ENCODE measurements around the gene CHST8. TPM values are rescaled to one million over a fixed set of nuclear protein-coding genes. Genes with fewer than 3 reads are reported as not detected.

The CHST8 gene
- total and polyA plus RNA-seq, 2 experiments from 2014 or later = 9.3 to 38.2 TPM

DNA sequence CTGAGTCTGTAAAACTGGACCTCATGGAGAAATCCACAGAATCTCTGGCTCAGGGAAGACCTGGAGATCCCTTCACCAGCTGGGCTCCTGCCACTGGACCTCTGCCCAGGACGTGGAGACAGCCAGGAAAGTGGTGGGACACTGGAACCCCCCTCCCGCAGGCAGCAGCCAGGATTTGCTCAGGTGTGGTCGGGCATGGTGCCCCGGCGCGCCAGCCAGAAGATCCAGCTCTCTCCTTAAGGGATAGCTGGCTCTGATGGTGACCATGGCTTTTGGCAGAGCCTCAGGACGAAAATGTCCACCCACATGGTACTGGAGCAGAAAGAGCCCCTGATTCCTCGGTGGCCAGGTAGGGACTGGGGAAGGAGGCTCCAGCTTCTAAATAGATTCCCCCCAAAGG lies 148.4 kb downstream of the CHST8 start (continued):
- TF ChIP-seq, protein P1, sequence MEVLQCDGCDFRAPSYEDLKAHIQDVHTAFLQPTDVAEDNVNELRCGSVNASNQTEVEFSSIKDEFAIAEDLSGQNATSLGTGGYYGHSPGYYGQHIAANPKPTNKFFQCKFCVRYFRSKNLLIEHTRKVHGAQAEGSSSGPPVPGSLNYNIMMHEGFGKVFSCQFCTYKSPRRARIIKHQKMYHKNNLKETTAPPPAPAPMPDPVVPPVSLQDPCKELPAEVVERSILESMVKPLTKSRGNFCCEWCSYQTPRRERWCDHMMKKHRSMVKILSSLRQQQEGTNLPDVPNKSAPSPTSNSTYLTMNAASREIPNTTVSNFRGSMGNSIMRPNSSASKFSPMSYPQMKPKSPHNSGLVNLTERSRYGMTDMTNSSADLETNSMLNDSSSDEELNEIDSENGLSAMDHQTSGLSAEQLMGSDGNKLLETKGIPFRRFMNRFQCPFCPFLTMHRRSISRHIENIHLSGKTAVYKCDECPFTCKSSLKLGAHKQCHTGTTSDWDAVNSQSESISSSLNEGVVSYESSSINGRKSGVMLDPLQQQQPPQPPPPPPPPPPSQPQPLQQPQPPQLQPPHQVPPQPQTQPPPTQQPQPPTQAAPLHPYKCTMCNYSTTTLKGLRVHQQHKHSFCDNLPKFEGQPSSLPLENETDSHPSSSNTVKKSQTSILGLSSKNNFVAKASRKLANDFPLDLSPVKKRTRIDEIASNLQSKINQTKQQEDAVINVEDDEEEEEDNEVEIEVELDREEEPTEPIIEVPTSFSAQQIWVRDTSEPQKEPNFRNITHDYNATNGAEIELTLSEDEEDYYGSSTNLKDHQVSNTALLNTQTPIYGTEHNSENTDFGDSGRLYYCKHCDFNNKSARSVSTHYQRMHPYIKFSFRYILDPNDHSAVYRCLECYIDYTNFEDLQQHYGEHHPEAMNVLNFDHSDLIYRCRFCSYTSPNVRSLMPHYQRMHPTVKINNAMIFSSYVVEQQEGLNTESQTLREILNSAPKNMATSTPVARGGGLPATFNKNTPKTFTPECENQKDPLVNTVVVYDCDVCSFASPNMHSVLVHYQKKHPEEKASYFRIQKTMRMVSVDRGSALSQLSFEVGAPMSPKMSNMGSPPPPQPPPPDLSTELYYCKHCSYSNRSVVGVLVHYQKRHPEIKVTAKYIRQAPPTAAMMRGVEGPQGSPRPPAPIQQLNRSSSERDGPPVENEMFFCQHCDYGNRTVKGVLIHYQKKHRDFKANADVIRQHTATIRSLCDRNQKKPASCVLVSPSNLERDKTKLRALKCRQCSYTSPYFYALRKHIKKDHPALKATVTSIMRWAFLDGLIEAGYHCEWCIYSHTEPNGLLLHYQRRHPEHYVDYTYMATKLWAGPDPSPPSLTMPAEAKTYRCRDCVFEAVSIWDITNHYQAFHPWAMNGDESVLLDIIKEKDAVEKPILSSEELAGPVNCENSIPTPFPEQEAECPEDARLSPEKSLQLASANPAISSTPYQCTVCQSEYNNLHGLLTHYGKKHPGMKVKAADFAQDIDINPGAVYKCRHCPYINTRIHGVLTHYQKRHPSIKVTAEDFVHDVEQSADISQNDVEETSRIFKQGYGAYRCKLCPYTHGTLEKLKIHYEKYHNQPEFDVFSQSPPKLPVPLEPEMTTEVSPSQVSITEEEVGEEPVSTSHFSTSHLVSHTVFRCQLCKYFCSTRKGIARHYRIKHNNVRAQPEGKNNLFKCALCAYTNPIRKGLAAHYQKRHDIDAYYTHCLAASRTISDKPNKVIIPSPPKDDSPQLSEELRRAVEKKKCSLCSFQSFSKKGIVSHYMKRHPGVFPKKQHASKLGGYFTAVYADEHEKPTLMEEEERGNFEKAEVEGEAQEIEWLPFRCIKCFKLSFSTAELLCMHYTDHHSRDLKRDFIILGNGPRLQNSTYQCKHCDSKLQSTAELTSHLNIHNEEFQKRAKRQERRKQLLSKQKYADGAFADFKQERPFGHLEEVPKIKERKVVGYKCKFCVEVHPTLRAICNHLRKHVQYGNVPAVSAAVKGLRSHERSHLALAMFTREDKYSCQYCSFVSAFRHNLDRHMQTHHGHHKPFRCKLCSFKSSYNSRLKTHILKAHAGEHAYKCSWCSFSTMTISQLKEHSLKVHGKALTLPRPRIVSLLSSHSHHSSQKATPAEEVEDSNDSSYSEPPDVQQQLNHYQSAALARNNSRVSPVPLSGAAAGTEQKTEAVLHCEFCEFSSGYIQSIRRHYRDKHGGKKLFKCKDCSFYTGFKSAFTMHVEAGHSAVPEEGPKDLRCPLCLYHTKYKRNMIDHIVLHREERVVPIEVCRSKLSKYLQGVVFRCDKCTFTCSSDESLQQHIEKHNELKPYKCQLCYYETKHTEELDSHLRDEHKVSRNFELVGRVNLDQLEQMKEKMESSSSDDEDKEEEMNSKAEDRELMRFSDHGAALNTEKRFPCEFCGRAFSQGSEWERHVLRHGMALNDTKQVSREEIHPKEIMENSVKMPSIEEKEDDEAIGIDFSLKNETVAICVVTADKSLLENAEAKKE (CRISPR knock-in tag; IDR thresholded peaks at IDR 0.05) = no peak
- TF ChIP-seq, protein P2, sequence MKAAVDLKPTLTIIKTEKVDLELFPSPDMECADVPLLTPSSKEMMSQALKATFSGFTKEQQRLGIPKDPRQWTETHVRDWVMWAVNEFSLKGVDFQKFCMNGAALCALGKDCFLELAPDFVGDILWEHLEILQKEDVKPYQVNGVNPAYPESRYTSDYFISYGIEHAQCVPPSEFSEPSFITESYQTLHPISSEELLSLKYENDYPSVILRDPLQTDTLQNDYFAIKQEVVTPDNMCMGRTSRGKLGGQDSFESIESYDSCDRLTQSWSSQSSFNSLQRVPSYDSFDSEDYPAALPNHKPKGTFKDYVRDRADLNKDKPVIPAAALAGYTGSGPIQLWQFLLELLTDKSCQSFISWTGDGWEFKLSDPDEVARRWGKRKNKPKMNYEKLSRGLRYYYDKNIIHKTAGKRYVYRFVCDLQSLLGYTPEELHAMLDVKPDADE (IDR thresholded peaks at IDR 0.05) = no peak
- TF ChIP-seq EZH2 (IDR thresholded peaks at IDR 0.05; ENCODE audit: low read depth, unreplicated experiment) (no peak), CREB1 (CRISPR knock-in tag; IDR thresholded peaks at IDR 0.05; ENCODE audit: low read depth) (no peak), ZNF331 (CRISPR knock-in tag; IDR thresholded peaks at IDR 0.05; ENCODE audit: low read depth) (no peak), ZNF114 (CRISPR knock-in tag; IDR thresholded peaks at IDR 0.05) (no peak)
- TF ChIP-seq, protein P3, sequence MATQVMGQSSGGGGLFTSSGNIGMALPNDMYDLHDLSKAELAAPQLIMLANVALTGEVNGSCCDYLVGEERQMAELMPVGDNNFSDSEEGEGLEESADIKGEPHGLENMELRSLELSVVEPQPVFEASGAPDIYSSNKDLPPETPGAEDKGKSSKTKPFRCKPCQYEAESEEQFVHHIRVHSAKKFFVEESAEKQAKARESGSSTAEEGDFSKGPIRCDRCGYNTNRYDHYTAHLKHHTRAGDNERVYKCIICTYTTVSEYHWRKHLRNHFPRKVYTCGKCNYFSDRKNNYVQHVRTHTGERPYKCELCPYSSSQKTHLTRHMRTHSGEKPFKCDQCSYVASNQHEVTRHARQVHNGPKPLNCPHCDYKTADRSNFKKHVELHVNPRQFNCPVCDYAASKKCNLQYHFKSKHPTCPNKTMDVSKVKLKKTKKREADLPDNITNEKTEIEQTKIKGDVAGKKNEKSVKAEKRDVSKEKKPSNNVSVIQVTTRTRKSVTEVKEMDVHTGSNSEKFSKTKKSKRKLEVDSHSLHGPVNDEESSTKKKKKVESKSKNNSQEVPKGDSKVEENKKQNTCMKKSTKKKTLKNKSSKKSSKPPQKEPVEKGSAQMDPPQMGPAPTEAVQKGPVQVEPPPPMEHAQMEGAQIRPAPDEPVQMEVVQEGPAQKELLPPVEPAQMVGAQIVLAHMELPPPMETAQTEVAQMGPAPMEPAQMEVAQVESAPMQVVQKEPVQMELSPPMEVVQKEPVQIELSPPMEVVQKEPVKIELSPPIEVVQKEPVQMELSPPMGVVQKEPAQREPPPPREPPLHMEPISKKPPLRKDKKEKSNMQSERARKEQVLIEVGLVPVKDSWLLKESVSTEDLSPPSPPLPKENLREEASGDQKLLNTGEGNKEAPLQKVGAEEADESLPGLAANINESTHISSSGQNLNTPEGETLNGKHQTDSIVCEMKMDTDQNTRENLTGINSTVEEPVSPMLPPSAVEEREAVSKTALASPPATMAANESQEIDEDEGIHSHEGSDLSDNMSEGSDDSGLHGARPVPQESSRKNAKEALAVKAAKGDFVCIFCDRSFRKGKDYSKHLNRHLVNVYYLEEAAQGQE (IDR thresholded peaks at IDR 0.05; ENCODE audit: unreplicated experiment) = no peak

All from GM23338 (cell line).